NCI-H128 (cell line): Measurements from ENCODE around the gene ITPK1.

ENCODE experiments used
- DNase-seq: peaks from one replicate; lab custom pipeline; 2025; ENCODE audit not compliant: unreplicated experiment; lab: John Stamatoyannopoulos, UW

Gene ITPK1

GRCh38 chr14:93012951-93013719 lies 102.6 kb downstream of the ITPK1 start:
- no peak for DNase-seq

- no peak for DNase-seq
Measured at GRCh38 chr14:93012506-93012905, 103.2 kb downstream of the ITPK1 start.

DNA sequence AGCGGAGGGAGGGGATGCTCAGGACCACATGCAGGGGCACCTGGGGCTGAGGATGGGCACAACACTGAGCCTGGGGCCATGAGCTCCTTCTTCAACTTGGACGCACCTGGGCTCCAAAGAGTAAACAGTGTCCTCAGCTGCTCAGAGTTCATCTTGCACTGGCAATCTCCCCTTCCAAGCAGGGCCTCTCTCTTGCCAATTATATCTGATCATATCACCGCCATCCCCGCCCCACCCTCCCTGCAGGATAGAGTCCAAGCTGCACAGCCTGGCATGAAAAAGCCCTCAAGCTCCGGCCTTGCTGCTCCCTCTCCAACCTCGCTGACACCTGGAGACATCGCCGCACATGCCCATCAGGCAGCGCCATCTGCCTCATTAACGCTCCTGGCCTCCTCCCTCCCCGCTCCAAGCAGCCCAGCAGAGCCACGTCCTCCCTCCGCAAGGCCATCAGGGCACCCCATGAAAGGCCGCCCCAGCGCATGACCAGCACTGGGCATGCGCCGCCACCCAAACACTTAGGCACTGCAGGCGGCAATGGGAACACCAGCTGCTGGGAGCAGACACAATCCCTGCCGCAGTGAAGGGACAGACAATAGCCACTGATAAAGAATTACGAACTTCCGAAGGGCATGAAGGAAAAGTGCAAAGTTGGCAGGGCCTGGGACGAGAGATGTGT lies 103.9 kb downstream of the ITPK1 start:
- no peak for DNase-seq

GRCh38 chr14:93011141-93011529 lies 104.6 kb downstream of the ITPK1 start:
- DNase-seq: no peak

- no peak for DNase-seq
Measured at GRCh38 chr14:93010522-93011140, 105.1 kb downstream of the ITPK1 start.

DNA sequence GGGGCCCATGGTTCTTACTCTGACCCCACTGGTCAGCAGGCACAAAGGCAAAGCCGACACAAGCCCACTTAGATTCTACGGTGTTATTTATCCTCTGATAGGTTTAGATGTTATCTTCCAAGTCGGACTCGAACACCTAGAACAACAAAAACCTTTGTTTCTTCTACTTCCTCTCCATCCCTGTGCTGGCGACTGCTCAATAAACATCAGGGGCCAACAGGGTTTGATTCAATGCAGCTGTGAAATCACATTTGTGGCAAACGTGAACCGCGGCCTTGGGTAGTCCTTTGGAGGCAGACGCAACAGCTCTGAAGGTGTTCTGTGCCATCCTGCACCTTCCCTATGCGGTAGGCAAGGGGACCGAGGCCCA lies 105.6 kb downstream of the ITPK1 start:
- no peak for DNase-seq

- no peak for DNase-seq
Measured at GRCh38 chr14:93009471-93010129, 106.1 kb downstream of the ITPK1 start.

- no peak for DNase-seq
Measured at GRCh38 chr14:93008381-93008780, 107.3 kb downstream of the ITPK1 start.

- no peak for DNase-seq
Measured at GRCh38 chr14:93007225-93007997, 108.3 kb downstream of the ITPK1 start.

DNA sequence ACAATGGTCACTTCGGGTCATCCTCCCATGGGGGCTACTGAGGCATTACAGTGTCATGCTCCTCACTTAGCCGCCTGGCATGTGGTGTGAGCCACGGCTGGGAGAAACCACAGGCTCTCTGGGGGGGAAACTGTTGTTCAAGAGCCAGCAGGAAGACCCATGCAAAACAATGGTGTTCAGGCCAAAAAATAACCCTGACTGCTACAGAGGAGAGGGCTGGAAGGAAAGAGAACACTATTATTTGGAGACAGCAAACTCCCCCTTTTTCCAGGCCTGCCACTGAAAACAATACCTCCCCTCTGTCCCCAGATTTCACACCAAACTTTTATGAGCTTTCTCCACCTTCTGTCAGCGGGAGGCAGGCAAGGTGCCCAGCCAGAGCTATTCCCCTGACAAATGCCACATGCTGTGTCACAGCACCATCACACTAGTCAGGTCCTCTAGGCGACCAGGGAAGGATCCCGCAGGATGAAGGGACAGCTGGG lies 109.1 kb downstream of the ITPK1 start:
- DNase-seq: no peak

- DNase-seq: no peak
Measured at GRCh38 chr14:93005838-93006237, 109.9 kb downstream of the ITPK1 start.

- DNase-seq: no peak
Measured at GRCh38 chr14:93005135-93005813, 110.5 kb downstream of the ITPK1 start.

DNA sequence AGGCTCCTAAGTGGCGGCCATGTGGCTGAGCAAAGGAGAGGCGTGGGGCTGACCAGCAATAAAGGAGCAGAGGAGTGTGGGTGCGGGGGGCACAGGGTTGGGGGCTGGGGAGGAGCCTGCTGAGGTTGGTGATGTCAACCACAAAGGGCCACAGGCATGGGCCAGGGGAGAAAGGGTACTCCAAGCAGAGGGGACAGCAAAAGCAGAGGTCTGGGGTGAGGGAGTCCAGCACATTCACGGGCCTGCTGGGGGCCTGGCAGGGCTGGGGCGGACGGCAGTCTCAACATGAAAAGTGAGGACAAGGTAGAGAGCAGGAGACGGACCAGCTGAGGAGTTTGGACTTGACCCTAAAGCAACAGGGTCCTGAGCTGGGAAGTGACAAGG lies 111.0 kb downstream of the ITPK1 start:
- DNase-seq: no peak

GRCh38 chr14:93003945-93004698 lies 111.6 kb downstream of the ITPK1 start:
- no peak for DNase-seq

DNA sequence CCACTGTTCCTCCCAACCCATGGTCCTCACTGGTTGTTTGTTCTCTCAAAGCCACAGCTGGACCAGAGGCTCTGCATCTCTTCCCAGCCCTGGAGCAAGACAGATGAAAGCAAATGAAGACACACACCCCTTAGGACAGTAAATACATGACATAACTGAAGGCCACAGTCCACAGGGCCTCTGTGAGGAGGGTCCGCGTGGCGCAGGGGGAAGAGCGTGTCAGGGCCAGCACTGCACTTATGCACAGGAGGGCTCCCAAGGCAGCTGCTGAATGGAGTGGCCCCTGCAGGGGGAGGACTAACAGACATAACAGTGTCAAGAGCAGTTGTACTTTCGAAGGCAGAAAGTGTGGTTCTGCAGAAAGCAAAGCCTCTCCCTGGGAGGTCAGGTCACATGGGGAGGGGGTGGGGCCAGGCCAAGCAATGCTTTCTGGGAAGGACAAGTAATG lies 112.8 kb downstream of the ITPK1 start:
- DNase-seq: no peak

DNA sequence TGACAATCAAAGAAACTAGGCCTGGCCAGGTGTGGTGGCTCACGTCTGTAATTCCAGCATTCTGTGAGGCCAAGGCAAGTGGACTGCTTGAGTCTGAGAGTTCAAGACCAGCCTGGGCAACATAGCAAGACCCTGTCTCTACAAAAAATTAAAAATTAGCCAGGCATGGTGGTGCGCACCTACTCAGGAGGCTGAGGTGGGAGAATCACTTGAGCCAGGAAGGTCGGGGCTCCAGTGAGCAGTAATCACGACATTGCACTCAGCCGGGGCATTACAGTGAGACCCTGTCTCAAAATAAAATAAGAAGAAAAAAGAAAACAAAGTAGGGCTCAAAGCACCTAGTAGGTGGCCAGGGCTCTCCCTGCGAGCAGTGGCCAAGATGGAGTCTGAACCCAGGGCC lies 113.7 kb downstream of the ITPK1 start:
- DNase-seq: no peak

- DNase-seq: no peak
Measured at GRCh38 chr14:92998946-92999345, 116.8 kb downstream of the ITPK1 start.

- no peak for DNase-seq
Measured at GRCh38 chr14:92997343-92998061, 118.2 kb downstream of the ITPK1 start.

- DNase-seq: no peak
Measured at GRCh38 chr14:92995620-92996019, 120.1 kb downstream of the ITPK1 start.
